ENCODE measurements around the gene ABCA4.

ABCA4 gene

DNA sequence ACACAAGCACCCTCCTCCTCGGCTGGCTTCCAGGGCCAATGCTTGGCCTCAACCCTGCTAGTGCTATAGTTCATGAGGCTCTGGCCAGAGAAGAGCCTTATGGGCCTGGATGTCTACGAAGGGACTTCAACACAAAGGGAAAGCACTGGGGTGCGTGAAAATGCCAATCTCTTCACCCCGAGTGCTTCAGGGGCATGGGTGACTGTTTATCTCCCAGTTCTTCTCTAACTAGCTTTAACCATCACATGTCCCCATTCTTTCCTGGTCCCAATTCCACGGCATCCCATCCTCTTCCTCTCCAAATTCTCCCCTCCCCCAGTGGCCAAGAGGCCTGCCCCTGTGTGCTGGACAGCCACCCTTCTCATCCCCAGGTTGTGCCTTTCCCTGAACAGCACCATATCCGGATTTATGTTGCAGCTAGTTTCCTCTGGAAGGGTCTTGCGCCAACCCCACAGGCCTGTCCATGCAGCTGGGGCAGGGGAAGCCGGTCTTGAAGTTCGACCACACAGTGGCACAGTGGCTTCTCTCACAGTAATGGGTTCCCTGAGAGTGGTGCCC lies 16.7 kb downstream of the ABCA4 start:
- no peak overlapping the region for H3K27ac ChIP-seq (ENCODE audit: low read length)
- no peaks in the 10 kb centered on the region for H3K79me2 ChIP-seq (ENCODE audit: insufficient read depth, low read length)
- H3K9me3 ChIP-seq (ENCODE audit: insufficient read depth, low read length, severe bottlenecking), result no peaks in the 10 kb centered on the region
- ATAC-seq (ENCODE audit: insufficient read depth, low read depth) (no peak), DNase-seq (no peak)
- TF ChIP-seq EZH2 (IDR thresholded peaks at IDR 0.05; ENCODE audit: borderline replicate concordance, low read depth, low read length, severe bottlenecking), result no peak
- TF ChIP-seq, protein P1, sequence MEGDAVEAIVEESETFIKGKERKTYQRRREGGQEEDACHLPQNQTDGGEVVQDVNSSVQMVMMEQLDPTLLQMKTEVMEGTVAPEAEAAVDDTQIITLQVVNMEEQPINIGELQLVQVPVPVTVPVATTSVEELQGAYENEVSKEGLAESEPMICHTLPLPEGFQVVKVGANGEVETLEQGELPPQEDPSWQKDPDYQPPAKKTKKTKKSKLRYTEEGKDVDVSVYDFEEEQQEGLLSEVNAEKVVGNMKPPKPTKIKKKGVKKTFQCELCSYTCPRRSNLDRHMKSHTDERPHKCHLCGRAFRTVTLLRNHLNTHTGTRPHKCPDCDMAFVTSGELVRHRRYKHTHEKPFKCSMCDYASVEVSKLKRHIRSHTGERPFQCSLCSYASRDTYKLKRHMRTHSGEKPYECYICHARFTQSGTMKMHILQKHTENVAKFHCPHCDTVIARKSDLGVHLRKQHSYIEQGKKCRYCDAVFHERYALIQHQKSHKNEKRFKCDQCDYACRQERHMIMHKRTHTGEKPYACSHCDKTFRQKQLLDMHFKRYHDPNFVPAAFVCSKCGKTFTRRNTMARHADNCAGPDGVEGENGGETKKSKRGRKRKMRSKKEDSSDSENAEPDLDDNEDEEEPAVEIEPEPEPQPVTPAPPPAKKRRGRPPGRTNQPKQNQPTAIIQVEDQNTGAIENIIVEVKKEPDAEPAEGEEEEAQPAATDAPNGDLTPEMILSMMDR (IDR thresholded peaks at IDR 0.05; ENCODE audit: borderline replicate concordance, extremely low read depth, low read length, poor library complexity, severe bottlenecking), result no peak
- H3K9ac ChIP-seq (ENCODE audit: low read depth, low read length), result no peak overlapping the region
- no peaks in the 10 kb centered on the region for H4K20me1 ChIP-seq (ENCODE audit: insufficient read depth, low read length)
- H3K4me3 ChIP-seq (ENCODE audit: low read depth in 1 of 2, low read length in 2 of 2), result no peak overlapping the region
- H3K4me2 ChIP-seq (ENCODE audit: insufficient read depth, low read length), result no peak overlapping the region
- peaks cover 18% of the 10 kb centered on the region for H3K4me1 ChIP-seq (ENCODE audit: insufficient read depth, low read length)
- H3K36me3 ChIP-seq (ENCODE audit: insufficient read depth, low read length), result no peaks in the 10 kb centered on the region
- H3K27me3 ChIP-seq (ENCODE audit: insufficient read depth, low read length, poor library complexity), result no peaks in the 10 kb centered on the region
- H2AFZ ChIP-seq (ENCODE audit: low read depth, low read length), result no peak overlapping the region

DNA sequence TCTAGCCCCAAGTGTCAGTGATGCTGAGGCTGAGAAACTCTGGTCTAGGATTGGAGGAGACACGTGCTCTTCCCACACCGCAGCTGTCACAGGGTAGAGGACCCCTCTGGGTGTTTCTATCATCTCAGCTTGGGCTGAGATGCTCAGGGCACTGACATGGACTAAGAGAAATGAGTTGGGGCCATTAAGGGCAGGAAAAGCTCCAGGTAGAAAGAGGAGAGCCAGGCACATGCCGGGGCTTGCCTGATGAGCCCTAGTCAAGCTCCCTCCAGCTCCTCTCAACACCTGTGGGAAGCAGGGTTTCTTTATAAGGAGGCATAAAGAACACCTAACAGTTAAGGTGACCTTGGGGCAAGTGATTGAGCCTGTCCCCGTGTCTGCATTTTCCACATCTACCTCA lies 17.3 kb downstream of the ABCA4 start:
- TF ChIP-seq EZH2 (IDR thresholded peaks at IDR 0.05; ENCODE audit: borderline replicate concordance, low read depth, low read length, severe bottlenecking), result no peak
- TF ChIP-seq, protein P1 (IDR thresholded peaks at IDR 0.05; ENCODE audit: borderline replicate concordance, extremely low read depth, low read length, poor library complexity, severe bottlenecking), result no peak
- H4K20me1 ChIP-seq (ENCODE audit: insufficient read depth, low read length), result no peaks in the 10 kb centered on the region
- DNase-seq (no peak), ATAC-seq (ENCODE audit: insufficient read depth, low read depth) (no peak)
- H3K9me3 ChIP-seq (ENCODE audit: insufficient read depth, low read length, severe bottlenecking), result no peaks in the 10 kb centered on the region
- no peak overlapping the region for H3K4me2 ChIP-seq (ENCODE audit: insufficient read depth, low read length)
- no peak overlapping the region for H3K9ac ChIP-seq (ENCODE audit: low read depth, low read length)
- H3K27ac ChIP-seq (ENCODE audit: low read length), result no peak overlapping the region
- no peaks in the 10 kb centered on the region for H3K27me3 ChIP-seq (ENCODE audit: insufficient read depth, low read length, poor library complexity)
- no peak overlapping the region for H2AFZ ChIP-seq (ENCODE audit: low read depth, low read length)
- H3K4me3 ChIP-seq (ENCODE audit: low read depth in 1 of 2, low read length in 2 of 2), result no peak overlapping the region
- H3K79me2 ChIP-seq (ENCODE audit: insufficient read depth, low read length), result no peaks in the 10 kb centered on the region
- H3K4me1 ChIP-seq (ENCODE audit: insufficient read depth, low read length), result peaks cover 18% of the 10 kb centered on the region
- H3K36me3 ChIP-seq (ENCODE audit: insufficient read depth, low read length), result no peaks in the 10 kb centered on the region

DNA sequence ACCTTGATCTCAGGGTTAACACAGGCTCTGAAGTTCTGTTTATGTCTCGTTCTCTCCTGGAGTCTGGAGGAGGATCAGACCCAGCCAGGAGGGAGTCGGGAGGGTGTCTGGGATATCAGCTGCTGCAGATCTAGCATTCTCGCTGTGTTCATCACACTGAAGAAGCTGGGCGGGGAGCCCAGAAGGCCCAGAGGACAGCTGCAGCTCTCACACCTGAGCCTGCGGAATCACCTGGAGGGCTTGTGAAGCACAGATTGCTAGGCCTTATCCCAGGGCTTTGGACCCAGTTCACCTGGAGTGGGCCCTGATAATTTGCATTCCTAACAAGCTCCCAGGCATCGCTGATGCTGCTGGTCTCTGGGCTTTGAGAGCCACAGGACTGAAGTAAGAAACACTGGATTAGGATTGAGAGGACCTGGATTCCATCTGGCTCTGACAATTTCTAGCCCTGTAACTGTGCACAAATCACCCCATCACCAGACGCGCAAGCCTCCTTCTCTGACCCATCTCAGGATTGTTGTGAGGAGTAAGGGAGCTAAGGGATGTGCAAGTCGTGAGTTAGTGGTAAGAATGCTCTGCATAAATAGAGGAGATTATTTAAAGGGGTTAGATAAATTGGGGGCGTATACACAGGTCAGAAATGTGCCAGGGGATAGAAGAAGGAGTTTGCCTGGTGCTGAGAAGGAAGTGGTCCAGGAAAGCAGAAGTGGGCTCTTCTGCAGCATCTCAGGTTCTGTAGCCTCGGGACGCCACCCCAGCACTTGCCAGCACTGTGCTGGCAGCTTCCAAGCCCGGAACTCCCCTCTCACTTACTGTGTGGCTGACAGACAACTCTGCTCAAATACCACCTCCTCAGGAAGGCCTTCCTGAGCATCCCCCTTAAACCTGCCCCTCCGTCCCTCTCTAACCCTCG lies 19.1 kb downstream of the ABCA4 start:
- H3K27ac ChIP-seq (ENCODE audit: low read length), result no peak overlapping the region

More for the DNA sequence above, 19.1 kb downstream of the ABCA4 start:
- no peak for TF ChIP-seq EZH2 (IDR thresholded peaks at IDR 0.05; ENCODE audit: borderline replicate concordance, low read depth, low read length, severe bottlenecking)
- TF ChIP-seq, protein P1 (IDR thresholded peaks at IDR 0.05; ENCODE audit: borderline replicate concordance, extremely low read depth, low read length, poor library complexity, severe bottlenecking), result no peak
- no peaks in the 10 kb centered on the region for H3K9me3 ChIP-seq (ENCODE audit: insufficient read depth, low read length, severe bottlenecking)
- no peak overlapping the region for H3K4me3 ChIP-seq (ENCODE audit: low read depth in 1 of 2, low read length in 2 of 2)
- DNase-seq (no peak), ATAC-seq (ENCODE audit: insufficient read depth, low read depth) (no peak)
- H3K4me1 ChIP-seq (ENCODE audit: insufficient read depth, low read length), result peaks cover 18% of the 10 kb centered on the region
- no peaks in the 10 kb centered on the region for H4K20me1 ChIP-seq (ENCODE audit: insufficient read depth, low read length)
- H2AFZ ChIP-seq (ENCODE audit: low read depth, low read length), result no peak overlapping the region
- H3K9ac ChIP-seq (ENCODE audit: low read depth, low read length), result no peak overlapping the region
- H3K4me2 ChIP-seq (ENCODE audit: insufficient read depth, low read length), result no peak overlapping the region
- no peaks in the 10 kb centered on the region for H3K36me3 ChIP-seq (ENCODE audit: insufficient read depth, low read length)
- H3K27me3 ChIP-seq (ENCODE audit: insufficient read depth, low read length, poor library complexity), result no peaks in the 10 kb centered on the region
- no peaks in the 10 kb centered on the region for H3K79me2 ChIP-seq (ENCODE audit: insufficient read depth, low read length)

All from DND-41 (cell line).